Measurements from ENCODE around the gene MYO5A. TPM values are rescaled to one million over a fixed set of nuclear protein-coding genes. Genes with fewer than 3 reads are reported as not detected.
"Not testable (repeated sequence)": the region's sequence is repeated elsewhere in the genome, so short reads cannot be mapped to it uniquely, and the experiment has no call there.

The MYO5A gene
- total and polyA plus RNA-seq, 3 donors from 2014 or later, result 11.7 to 35.5 (median 24.3) TPM

DNA sequence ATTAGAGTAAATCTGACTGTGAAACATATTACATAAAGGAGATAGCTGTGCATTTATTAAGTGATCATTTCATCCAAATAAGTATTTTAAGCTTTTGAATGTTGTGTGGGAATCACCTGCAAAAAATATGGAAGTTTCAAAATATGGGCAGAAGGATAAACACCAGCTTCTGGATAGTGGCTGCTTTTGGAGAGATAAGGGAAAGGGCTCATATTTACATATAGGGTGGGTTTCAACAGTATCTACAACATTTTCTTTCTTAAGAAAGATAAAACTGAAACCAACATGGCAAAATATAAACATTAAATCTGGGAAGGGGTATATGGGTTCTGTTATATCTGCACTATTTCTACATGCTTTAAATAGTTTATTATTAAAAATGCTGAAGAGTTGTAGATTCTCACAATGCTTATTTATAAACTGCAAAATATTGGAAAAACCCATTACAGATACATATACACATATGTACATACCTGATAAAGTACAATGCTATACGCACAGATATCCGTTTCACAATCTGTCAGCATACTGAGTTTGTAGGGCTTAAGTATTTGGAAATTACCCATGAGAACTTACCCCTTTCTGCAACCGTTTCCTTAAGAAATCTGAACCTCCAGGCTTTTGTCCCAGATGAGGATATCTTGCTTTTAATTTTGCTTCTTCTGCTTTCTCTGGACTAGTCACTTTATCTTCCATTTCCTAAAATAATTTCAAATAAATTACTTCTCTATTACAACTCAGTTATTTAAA lies 28.0 kb upstream of the MYO5A start:
- intact Hi-C loops (cut with DNase I; ENCODE audit: low total_unique reads), result no loop called here
- Histone ChIP-seq H3K4me3 (no peak overlapping the region), H3K4me1 (peaks cover 5% of the 10 kb centered on the region), H3K27ac (no peak overlapping the region), H3K27me3 (no peaks in the 10 kb centered on the region), H3K9me3 (no peaks in the 10 kb centered on the region), H3K36me3 (ENCODE audit: low read depth, missing control alignments) (no peaks in the 10 kb centered on the region)
- 75 to 89% methylated on average over 3 of the region's 3 CpGs for WGBS, 2 donors
- no peak for DNase-seq
- no peak for TF ChIP-seq POLR2A (IDR thresholded peaks at IDR 0.05)
- TF ChIP-seq, protein P1, sequence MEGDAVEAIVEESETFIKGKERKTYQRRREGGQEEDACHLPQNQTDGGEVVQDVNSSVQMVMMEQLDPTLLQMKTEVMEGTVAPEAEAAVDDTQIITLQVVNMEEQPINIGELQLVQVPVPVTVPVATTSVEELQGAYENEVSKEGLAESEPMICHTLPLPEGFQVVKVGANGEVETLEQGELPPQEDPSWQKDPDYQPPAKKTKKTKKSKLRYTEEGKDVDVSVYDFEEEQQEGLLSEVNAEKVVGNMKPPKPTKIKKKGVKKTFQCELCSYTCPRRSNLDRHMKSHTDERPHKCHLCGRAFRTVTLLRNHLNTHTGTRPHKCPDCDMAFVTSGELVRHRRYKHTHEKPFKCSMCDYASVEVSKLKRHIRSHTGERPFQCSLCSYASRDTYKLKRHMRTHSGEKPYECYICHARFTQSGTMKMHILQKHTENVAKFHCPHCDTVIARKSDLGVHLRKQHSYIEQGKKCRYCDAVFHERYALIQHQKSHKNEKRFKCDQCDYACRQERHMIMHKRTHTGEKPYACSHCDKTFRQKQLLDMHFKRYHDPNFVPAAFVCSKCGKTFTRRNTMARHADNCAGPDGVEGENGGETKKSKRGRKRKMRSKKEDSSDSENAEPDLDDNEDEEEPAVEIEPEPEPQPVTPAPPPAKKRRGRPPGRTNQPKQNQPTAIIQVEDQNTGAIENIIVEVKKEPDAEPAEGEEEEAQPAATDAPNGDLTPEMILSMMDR (IDR thresholded peaks at IDR 0.05), result no peak

- Histone ChIP-seq H3K4me1 (peaks cover 5% of the 10 kb centered on the region), H3K4me3 (no peak overlapping the region), H3K27me3 (no peaks in the 10 kb centered on the region), H3K36me3 (ENCODE audit: low read depth, missing control alignments) (no peaks in the 10 kb centered on the region), H3K9me3 (no peaks in the 10 kb centered on the region), H3K27ac (no peak overlapping the region)
- 55 to 78% methylated on average over 2 of the region's 2 CpGs for WGBS, 2 donors
- DNase-seq, result no peak
- intact Hi-C loops (cut with DNase I; ENCODE audit: low total_unique reads), result no loop called here
- no peak for TF ChIP-seq POLR2A (IDR thresholded peaks at IDR 0.05)
- TF ChIP-seq, protein P1 (IDR thresholded peaks at IDR 0.05), result no peak
Measured at GRCh38 chr15:52552303-52552702, 23.6 kb upstream of the MYO5A start.

- WGBS, 2 donors, result 84 to 95% methylated on average over 6 of the region's 6 CpGs
- Histone ChIP-seq H3K27ac (no peak overlapping the region), H3K9me3 (no peaks in the 10 kb centered on the region), H3K36me3 (ENCODE audit: low read depth, missing control alignments) (no peaks in the 10 kb centered on the region), H3K27me3 (no peaks in the 10 kb centered on the region), H3K4me1 (peaks cover 5% of the 10 kb centered on the region), H3K4me3 (no peak overlapping the region)
- no peak for TF ChIP-seq POLR2A (IDR thresholded peaks at IDR 0.05)
- TF ChIP-seq, protein P1 (IDR thresholded peaks at IDR 0.05), result no peak
- DNase-seq, result no peak
- intact Hi-C loops (cut with DNase I; ENCODE audit: low total_unique reads), result no loop called here
Measured at GRCh38 chr15:52551762-52552161, 23.1 kb upstream of the MYO5A start.

DNA sequence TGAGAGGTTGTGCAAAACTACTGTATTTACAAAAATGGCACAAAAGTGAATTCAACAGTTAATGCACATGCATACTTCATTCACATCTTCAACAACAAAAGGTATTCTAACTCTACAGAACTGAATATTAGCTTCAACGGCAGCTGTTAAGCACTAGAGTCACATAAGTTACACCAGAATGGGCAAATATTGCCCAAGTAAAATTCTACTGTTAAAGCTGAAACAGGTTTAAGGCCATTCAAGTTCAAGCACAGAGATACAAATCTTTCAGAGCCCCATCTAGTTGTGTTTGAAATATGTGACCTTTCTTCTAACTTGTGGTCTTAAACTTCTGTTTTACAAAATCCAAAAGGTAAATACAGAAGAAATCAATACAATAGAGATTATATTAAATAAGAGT lies 22.5 kb upstream of the MYO5A start:
- H3K36me3 ChIP-seq (ENCODE audit: low read depth, missing control alignments); DNase-seq; H3K27ac ChIP-seq; H3K4me3 ChIP-seq; H3K27me3 ChIP-seq; intact Hi-C loops (cut with DNase I; ENCODE audit: low total_unique reads); H3K9me3 ChIP-seq; H3K4me1 ChIP-seq: not testable (repeated sequence)
- 86 to 88% methylated on average over 1 of the region's 1 CpG for WGBS, 2 donors

GRCh38 chr15:52546031-52546751 lies 17.5 kb upstream of the MYO5A start:
- no peak for DNase-seq
- 92 to 93% methylated on average over 5 of the region's 5 CpGs for WGBS, 2 donors
- intact Hi-C loops (cut with DNase I; ENCODE audit: low total_unique reads), result no loop called here
- H3K4me3 ChIP-seq, result no peak overlapping the region
- no peaks in the 10 kb centered on the region for H3K27me3 ChIP-seq
- H3K4me1 ChIP-seq, result no peaks in the 10 kb centered on the region
- H3K9me3 ChIP-seq, result no peaks in the 10 kb centered on the region
- no peak overlapping the region for H3K27ac ChIP-seq
- TF ChIP-seq, protein P1 (IDR thresholded peaks at IDR 0.05), result no peak
- no peak for TF ChIP-seq POLR2A (IDR thresholded peaks at IDR 0.05)
- no peaks in the 10 kb centered on the region for H3K36me3 ChIP-seq (ENCODE audit: low read depth, missing control alignments)
